ENCODE data around the gene TLE5.

TLE5 gene

DNA sequence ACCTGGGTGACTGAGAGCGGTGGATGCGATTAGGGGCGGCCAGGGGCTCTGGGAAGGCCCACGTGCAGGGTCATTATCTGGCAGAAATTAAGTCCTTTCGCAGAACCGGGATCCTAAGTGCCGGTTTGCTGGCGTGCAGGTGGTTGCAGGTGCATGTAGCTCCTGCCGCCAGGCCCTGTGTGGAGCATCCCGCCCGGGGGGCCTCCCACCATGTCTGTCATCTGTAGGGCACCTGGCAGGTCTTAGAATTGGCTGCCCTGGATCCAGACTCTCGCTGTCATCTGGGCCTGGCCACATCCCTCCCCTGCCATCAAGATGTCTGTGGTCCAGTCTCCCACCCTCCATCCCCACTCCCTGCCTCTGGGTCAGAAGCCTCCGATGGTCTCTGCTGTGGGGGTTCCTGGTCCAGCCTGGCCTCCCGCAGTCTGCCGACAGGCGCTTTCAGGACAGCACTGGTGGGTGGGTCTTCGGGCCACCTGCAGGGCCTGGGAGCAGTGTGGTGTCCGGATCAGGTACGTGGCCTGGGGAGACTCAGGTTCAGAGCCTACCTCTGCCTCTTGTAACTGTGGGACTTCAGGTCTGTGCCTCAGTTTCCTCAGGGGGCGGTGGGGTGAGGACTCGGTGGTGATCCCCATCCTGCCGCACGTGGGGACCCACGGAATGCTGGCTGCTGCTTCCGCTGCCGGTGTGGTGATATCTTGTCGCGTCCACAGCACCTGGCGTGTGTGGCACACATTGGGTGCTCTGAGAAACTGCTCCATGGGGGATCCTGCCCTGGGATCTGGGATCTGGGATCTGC, 37.3 kb upstream of the TLE5 start:
- no peak overlapping the region for H3K4me3 ChIP-seq (IDR thresholded peaks at IDR 0.05; ENCODE audit: insufficient read depth, low read depth, low read length)
- H3K4me1 ChIP-seq (ENCODE audit: low read depth, poor library complexity, severe bottlenecking), result peaks cover 7% of the 10 kb centered on the region
- no peak overlapping the region for H3K27ac ChIP-seq
- no peak overlapping the region for H2AFZ ChIP-seq (ENCODE audit: low read depth)
- no peaks in the 10 kb centered on the region for H3K36me3 ChIP-seq (ENCODE audit: insufficient read depth)
- no peaks in the 10 kb centered on the region for H3K79me2 ChIP-seq (ENCODE audit: insufficient read depth, low read depth)
- TF ChIP-seq, protein P1, sequence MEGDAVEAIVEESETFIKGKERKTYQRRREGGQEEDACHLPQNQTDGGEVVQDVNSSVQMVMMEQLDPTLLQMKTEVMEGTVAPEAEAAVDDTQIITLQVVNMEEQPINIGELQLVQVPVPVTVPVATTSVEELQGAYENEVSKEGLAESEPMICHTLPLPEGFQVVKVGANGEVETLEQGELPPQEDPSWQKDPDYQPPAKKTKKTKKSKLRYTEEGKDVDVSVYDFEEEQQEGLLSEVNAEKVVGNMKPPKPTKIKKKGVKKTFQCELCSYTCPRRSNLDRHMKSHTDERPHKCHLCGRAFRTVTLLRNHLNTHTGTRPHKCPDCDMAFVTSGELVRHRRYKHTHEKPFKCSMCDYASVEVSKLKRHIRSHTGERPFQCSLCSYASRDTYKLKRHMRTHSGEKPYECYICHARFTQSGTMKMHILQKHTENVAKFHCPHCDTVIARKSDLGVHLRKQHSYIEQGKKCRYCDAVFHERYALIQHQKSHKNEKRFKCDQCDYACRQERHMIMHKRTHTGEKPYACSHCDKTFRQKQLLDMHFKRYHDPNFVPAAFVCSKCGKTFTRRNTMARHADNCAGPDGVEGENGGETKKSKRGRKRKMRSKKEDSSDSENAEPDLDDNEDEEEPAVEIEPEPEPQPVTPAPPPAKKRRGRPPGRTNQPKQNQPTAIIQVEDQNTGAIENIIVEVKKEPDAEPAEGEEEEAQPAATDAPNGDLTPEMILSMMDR (conservative IDR thresholded peaks at IDR 0.05; ENCODE audit: low read depth, low read length), result no peak
- H4K20me1 ChIP-seq (ENCODE audit: insufficient read depth), result no peaks in the 10 kb centered on the region
- H3K9ac ChIP-seq, result no peak overlapping the region
- H3K4me2 ChIP-seq, result no peak overlapping the region
- H3K27me3 ChIP-seq (ENCODE audit: insufficient read depth, low read depth), result peaks cover 48% of the 10 kb centered on the region; the same call in 1 of the 2 replicates

DNA sequence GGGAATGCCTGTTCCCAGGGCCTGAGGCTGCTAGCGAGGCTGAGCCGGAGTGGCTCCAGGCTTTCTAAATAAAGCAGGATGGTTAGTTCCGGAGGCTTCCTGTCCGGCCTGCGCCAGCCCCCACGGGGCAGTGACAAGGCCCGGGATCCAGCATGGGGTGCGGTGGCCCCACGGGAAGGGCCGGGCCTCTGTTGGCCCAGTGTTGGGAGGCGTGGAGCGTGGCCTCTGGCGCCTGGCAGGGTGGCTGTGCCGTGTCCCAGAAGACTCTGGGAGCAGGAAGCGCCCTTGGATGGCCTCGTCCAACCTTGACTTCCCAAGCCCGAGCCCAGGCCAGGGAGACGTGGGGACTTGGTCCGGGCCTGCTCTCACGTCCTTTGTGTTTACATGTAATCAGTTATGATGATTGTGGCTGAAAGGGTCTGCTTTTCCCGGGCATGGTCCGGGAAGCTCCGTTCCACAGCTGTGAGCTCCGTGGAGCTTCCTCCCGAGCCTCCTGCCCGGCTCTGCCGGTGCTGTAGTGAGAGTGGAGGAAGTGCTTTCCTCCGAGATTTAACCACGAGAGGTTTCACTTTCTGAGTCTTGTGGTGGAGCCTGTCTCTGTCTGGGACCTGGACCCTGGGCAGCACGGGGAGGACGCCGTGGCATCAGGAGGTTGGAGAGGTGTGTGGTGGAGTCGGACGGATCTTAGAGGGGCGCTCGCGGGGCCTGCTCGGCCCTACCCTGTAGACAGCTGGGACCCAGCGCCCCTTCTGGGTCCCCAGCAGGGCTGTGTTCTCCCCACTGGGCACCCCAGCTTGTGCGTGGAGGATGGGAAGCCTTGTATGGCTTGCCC, 36.4 kb upstream of the TLE5 start:
- Histone ChIP-seq H3K27me3 (ENCODE audit: insufficient read depth, low read depth) (peaks cover 48% of the 10 kb centered on the region; the same call in 1 of the 2 replicates), H2AFZ (ENCODE audit: low read depth) (no peak overlapping the region), H3K4me2 (no peak overlapping the region), H3K9ac (no peak overlapping the region), H4K20me1 (ENCODE audit: insufficient read depth) (no peaks in the 10 kb centered on the region), H3K36me3 (ENCODE audit: insufficient read depth) (no peaks in the 10 kb centered on the region), H3K4me3 (IDR thresholded peaks at IDR 0.05; ENCODE audit: insufficient read depth, low read depth, low read length) (no peak overlapping the region), H3K79me2 (ENCODE audit: insufficient read depth, low read depth) (no peaks in the 10 kb centered on the region), H3K4me1 (ENCODE audit: low read depth, poor library complexity, severe bottlenecking) (peaks cover 7% of the 10 kb centered on the region), H3K27ac (no peak overlapping the region)
- TF ChIP-seq, protein P1 (conservative IDR thresholded peaks at IDR 0.05; ENCODE audit: low read depth, low read length), result no peak

DNA sequence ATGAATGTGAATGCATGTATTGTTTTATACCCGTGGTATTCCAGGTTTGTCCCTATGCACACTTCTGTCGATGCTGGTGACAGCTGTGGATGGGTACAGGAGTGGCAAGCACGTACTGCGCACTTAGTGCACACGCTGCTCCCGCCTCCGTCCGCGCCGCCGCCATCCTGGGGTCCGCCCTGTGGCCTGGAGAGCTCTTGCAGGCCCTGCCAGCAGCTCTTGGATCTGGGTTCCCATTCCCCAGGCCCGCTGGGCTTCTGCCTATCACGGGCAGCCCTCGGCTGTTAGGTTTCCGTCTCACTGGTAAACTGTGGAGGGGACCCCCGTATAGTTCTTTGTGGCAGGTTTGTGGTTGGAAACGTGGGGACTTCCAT, 35.8 kb upstream of the TLE5 start:
- Histone ChIP-seq H3K4me3 (IDR thresholded peaks at IDR 0.05; ENCODE audit: insufficient read depth, low read depth, low read length) (no peak overlapping the region), H3K4me1 (ENCODE audit: low read depth, poor library complexity, severe bottlenecking) (peaks cover 7% of the 10 kb centered on the region), H3K27ac (no peak overlapping the region), H3K4me2 (no peak overlapping the region), H3K27me3 (ENCODE audit: insufficient read depth, low read depth) (peaks cover 48% of the 10 kb centered on the region; the same call in 1 of the 2 replicates), H3K36me3 (ENCODE audit: insufficient read depth) (no peaks in the 10 kb centered on the region), H3K79me2 (ENCODE audit: insufficient read depth, low read depth) (no peaks in the 10 kb centered on the region), H2AFZ (ENCODE audit: low read depth) (no peak overlapping the region), H4K20me1 (ENCODE audit: insufficient read depth) (no peaks in the 10 kb centered on the region), H3K9ac (no peak overlapping the region)
- TF ChIP-seq, protein P1 (conservative IDR thresholded peaks at IDR 0.05; ENCODE audit: low read depth, low read length), result no peak

DNA sequence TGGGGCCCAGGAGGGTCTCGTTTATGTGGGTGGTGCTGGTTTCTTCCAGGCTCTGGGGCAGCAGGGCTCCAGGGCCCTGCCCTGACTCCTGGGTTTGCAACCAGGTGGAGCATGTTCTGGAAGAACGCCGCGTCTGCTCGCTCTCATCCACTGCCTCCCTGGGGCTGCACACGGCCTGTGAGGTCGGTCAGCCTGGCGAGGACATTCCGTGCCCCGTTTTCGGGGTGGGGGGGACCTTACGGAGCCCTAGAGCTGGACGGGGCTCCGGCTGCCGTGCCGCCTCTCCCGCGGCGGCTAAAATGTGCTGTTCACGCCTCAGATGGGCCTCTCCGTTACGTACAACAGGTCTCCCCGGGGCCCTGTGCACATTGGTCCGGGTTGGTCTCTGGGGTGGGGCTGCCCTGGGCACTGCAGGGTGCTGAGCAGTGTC, 35.2 kb upstream of the TLE5 start:
- Histone ChIP-seq H3K9ac (no peak overlapping the region), H3K4me3 (IDR thresholded peaks at IDR 0.05; ENCODE audit: insufficient read depth, low read depth, low read length) (no peak overlapping the region), H3K27me3 (ENCODE audit: insufficient read depth, low read depth) (peaks cover 50% of the 10 kb centered on the region; the same call in 1 of the 2 replicates), H4K20me1 (ENCODE audit: insufficient read depth) (no peaks in the 10 kb centered on the region), H3K79me2 (ENCODE audit: insufficient read depth, low read depth) (no peaks in the 10 kb centered on the region), H3K36me3 (ENCODE audit: insufficient read depth) (no peaks in the 10 kb centered on the region), H3K27ac (no peak overlapping the region), H3K4me2 (no peak overlapping the region), H2AFZ (ENCODE audit: low read depth) (no peak overlapping the region), H3K4me1 (ENCODE audit: low read depth, poor library complexity, severe bottlenecking) (peaks cover 7% of the 10 kb centered on the region)
- TF ChIP-seq, protein P1 (conservative IDR thresholded peaks at IDR 0.05; ENCODE audit: low read depth, low read length), result no peak

Data from KMS-11 (cell line).